Adipocyte (in vitro differentiated cells): ENCODE data around the gene SPINT1.

Experiments
- DNase-seq: peaks from one replicate; pipeline ENCODE4 v3.0.0-alpha.2; 2015; ENCODE audit warnings: low read depth
- H3K27me3 ChIP-seq: replicated peaks from 2 replicates; pipeline ENCODE4 v1.7.0; 2013; ENCODE audit warnings: mild to moderate bottlenecking, low read length, moderate library complexity; ENCODE audit not compliant: control insufficient read depth, insufficient read depth
- H3K36me3 ChIP-seq: 2 replicates; pipeline ENCODE4 v1.7.0; 2013; ENCODE audit warnings: low read length, mild to moderate bottlenecking, moderate library complexity; ENCODE audit not compliant: control insufficient read depth, insufficient read depth, severe bottlenecking
- H3K4me1 ChIP-seq: 2 replicates; pipeline ENCODE4 v1.7.0; 2013; ENCODE audit warnings: mild to moderate bottlenecking, low read length, moderate library complexity; ENCODE audit not compliant: control insufficient read depth, insufficient read depth
- H3K4me3 ChIP-seq: 2 replicates; pipeline ENCODE4 v1.7.0; 2013; ENCODE audit warnings: mild to moderate bottlenecking, low read length, moderate library complexity
- H3K9ac ChIP-seq: 2 replicates; pipeline ENCODE4 v1.7.0; 2013; ENCODE audit warnings: mild to moderate bottlenecking, low read length, moderate library complexity
- H3K9me3 ChIP-seq: 2 replicates; pipeline ENCODE4 v1.7.0; 2013; ENCODE audit warnings: mild to moderate bottlenecking, low read length, moderate library complexity; ENCODE audit not compliant: control insufficient read depth

The SPINT1 gene

DNA sequence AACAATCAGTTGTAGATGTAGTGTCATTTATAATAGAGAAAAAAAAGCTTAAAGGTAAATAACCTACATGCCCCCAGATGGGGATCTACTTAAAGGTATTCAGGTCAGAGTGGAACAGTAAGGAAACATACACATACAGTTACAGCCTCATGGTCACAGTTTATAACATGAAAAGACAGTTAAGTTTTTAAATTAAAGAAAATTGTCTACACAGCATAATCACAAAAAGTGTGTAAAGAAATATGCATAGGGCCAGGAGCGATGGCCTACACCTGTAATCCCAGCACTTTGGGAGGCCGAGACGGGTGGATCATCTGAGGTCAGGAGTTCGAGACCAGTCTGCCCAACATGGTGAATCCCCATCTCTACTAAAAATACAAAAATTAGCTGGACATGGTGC, 23.4 kb downstream of the SPINT1 start:
- Histone ChIP-seq H3K9me3 (no peaks in the 10 kb centered on the region), H3K36me3 (no peaks in the 10 kb centered on the region), H3K27me3 (peaks cover 25% of the 10 kb centered on the region), H3K9ac (no peak overlapping the region), H3K4me1 (peaks cover 6% of the 10 kb centered on the region), H3K4me3 (no peak overlapping the region)
- no peak for DNase-seq

DNA sequence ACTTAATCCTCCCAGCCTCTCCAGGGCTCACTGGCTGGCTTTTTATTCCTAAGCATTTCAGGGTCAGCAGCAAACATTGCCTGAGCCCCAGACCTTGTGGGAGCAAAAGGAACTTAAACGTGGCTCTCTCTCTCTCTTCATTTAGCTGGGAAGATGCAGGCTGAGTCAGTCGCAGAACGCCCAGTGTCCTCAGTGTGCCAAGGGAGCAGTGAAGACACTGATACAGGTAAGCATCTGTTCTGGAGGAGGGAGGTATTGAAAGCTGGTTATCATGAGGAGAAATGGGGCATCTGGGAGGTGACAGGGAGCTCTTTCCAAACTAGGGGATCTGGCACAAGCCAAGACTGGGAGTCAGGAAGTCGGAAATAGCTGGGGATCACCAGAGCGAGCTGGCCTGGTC, 25.8 kb downstream of the SPINT1 start:
- DNase-seq: no peak
- peaks cover 6% of the 10 kb centered on the region for H3K4me1 ChIP-seq
- no peak overlapping the region for H3K4me3 ChIP-seq
- H3K27me3 ChIP-seq: peaks cover 31% of the 10 kb centered on the region
- H3K9me3 ChIP-seq: no peaks in the 10 kb centered on the region
- no peaks in the 10 kb centered on the region for H3K36me3 ChIP-seq
- H3K9ac ChIP-seq: no peak overlapping the region

DNA sequence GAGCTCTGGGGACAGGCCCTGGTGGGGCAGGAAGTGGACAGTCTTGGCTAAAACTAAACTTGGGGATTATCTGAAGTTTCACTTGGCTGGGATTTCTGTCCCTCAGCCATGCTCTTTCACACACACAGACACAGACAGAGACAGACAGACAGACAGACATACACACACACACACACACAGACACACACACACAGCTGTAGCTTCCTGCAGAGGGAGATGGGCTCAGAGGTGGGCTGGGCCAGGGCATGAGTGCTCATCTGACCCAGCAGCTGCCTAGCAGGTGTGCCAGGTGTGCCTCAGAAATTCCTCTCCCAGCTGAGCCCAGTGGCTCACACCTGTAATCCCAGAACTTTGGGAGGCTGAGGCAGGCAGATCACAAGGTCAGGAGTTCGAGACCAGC, 26.9 kb downstream of the SPINT1 start:
- Histone ChIP-seq H3K9ac (no peak overlapping the region), H3K4me1 (peaks cover 6% of the 10 kb centered on the region), H3K9me3 (no peaks in the 10 kb centered on the region), H3K36me3 (no peaks in the 10 kb centered on the region), H3K4me3 (no peak overlapping the region), H3K27me3 (peaks cover 32% of the 10 kb centered on the region)
- no peak for DNase-seq

DNA sequence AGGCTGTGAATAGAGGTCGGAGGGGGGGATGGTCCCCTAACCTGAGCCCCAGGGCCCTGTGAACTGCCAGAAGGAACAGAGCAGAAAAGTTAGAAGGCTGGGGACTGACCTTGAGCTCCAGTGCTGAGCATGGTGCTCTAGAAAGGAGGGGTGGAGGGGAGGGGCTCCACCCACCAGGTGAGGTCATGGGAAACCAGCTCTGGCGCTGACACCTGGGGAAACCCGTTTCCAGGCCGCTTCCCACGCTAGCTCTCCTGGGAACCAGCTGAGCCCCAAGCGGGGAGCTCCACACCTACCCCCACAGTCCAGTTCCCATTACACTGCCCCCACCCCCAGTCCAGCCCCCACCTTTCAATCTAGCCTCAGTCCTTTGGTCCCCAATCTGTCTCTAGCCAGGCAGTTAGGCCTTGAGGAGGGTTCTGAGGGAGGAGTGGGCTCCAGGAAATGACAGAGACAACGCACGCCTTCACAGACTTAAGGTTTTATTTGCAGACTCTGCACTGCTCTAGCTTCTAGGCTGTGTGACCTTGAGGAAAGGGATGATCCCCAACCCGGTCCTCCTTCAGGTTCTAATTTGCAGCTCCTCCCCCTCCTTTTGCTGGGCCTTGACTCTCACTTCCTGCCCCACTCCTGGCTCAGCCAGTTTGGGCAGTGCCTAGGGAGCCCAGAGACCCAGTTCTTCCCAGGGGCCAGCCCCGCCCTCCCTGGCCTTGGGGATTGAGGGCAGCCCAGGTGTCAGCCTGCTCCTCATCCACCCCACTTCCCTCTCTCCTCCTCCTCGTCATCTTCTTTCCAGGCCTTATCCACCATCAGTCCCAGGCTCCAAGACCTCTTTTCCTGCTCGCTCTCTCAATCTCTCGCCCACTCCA, 28.1 kb downstream of the SPINT1 start:
- Histone ChIP-seq H3K4me1 (peaks cover 6% of the 10 kb centered on the region), H3K9ac (no peak overlapping the region), H3K9me3 (no peaks in the 10 kb centered on the region), H3K4me3 (no peak overlapping the region), H3K36me3 (no peaks in the 10 kb centered on the region), H3K27me3 (peaks cover 29% of the 10 kb centered on the region)
- no peak for DNase-seq

DNA sequence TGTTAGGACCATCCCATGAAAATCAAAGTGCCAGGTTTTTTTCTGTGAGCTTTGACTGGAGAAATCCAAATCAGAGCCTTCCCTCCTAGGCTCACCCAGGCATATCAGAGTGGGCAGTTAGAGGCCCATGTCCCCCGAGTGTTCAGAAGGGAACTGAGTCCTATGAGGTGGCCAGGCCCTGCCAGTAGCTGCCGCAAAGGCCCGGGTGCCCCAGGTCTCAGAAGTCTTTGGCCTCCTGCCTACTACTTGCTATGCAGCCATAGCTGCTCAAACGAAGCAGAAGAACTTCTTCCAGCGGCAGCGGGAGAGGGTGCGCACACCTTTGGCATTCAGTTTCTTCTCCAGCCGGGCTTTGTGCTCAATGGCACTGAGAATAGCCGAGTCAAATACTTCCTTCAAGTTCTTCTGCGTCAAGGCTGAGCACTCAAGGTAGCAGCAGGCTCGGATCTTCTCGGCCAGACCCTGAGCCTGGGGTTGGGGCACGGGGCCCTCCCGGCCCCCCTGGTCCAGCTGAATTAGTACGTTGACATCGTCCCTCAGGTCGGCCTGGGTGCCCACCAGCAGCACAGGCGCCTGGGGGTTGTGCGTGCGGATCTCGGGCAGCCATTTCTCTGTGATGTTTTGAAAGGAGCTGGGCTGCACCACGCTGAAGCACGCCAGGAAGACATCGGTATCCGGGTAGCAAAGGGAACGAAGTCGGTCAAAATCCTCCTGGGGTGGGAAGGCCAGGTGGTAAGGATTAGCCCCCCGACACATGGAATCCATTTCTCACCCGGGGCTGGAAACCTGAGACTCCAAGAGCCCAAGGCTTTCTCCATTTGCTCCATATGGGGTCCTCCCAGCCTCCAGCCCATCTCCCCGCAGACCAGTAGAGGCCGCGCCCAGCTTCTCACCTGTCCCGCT, 29.2 kb downstream of the SPINT1 start:
- Histone ChIP-seq H3K9me3 (no peaks in the 10 kb centered on the region), H3K27me3 (peaks cover 28% of the 10 kb centered on the region), H3K9ac (no peak overlapping the region), H3K4me3 (peak overlapping the region; percentile 56), H3K4me1 (peaks cover 6% of the 10 kb centered on the region), H3K36me3 (no peaks in the 10 kb centered on the region)
- DNase-seq: no peak

DNA sequence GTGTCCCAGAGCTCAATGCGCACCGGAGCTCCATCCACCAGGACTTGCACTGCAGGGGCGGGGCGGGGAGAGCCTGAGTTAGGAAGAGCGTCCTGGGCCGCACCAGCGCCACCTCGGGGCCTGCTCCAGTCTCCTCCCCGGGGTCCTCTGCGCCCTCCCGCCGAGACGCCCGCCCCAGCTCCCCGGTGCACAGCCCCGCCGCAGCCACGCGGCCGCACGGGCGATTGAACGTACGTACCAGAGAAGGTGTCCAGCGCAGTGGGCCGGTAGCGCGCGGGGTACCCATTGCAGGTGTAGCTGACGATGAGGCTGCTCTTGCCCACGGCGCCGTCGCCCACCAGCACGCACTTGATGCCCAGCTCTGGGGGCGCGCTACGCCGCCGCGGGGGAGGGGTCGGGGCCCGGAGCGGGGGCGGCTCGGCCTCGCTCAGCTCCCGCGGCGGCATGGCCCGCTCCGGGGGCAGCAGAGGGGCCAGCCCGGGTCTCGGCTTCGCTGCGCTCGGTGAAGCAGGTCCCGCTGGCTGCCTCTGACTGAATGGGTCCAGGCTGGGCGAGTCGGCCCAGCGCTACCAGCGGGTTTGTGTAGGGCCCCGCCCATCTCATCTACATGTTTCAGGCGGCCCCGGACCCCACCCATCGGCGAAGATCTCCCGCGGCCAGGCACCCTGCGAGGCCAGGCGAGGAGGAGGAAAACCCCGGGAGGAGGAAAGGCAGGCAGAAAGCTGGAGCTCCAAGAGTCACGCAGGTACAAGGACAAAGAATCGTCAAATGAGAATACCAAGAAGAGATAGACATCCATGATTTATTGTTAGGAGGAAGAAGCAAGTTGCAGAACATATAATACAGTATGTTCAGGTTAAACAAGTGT, 30.1 kb downstream of the SPINT1 start, which contains the start of gene RHOV:
TSS of gene RHOV (minus strand) at position 541 of the 868 bp plus-strand sequence. CDS start at position 446, 95 bp downstream.
- peak within 1 kb of the TSS; percentile 56 for H3K4me3 ChIP-seq
- no peaks in the 10 kb centered on the region for H3K36me3 ChIP-seq
- peak; percentile 69 for DNase-seq
- H3K9me3 ChIP-seq: no peaks in the 10 kb centered on the region
- H3K27me3 ChIP-seq: peaks cover 28% of the 10 kb centered on the region
- H3K9ac ChIP-seq: no peak within 1 kb of the TSS
- H3K4me1 ChIP-seq: peaks cover 6% of the 10 kb centered on the region

DNA sequence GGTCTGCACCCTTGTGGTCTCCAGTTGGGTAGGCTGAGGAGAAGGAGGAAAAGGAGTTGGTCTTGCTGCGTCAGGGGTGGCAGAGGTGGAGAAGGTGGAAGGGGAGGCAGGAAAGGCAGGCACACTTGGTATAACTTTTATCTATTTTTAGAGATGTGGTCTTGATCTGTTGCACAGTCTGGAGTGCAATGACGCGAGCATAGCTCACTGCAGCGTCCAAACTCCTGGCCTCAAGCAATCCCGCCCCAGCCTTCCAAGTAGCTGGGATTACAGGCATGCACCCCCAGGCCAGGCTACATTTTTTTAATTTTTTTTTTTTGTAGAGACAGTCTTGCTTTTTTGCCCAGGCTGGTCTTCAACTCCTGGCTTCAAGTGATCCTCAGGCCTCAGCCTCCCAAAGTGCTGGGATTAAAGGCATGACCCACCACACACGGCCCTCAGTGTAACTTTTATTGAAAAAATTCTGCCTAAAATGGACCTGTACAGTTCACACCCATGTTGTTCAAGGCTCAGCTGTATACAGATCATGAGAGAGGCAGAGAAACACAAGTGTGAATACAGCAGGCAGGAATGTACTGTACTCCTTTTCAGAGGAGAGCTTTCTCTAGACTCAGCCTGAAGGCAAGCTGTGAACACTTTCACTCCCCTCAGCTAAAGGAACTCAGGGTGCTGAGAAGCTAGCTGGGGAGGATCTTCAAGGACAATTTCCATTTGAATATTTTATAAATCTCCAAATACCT, 32.3 kb downstream of the SPINT1 start:
- Histone ChIP-seq H3K4me1 (no peaks in the 10 kb centered on the region), H3K9me3 (no peaks in the 10 kb centered on the region), H3K4me3 (no peak overlapping the region), H3K27me3 (peaks cover 27% of the 10 kb centered on the region), H3K36me3 (no peaks in the 10 kb centered on the region), H3K9ac (no peak overlapping the region)
- peak; percentile 24 for DNase-seq

DNA sequence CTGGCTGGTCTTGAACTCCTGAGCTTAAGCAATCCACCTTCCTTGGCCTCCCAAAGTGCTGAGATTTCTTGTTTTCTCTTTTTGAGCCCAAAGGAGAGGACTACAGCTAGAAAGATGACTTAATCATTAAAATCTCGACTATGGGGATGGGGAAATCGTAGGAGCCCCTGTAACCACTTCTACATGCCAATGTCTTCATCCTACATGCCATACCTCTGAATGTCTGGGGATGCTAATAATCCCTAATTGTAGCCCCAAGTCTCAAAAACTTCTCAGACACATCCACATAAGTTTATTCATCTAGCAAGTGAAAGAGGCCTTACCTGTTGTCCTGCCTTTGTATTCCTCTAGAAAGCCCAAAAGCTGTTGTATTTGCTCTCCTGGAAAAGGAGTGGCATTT, 33.8 kb downstream of the SPINT1 start:
- Histone ChIP-seq H3K36me3 (no peaks in the 10 kb centered on the region), H3K27me3 (peaks cover 15% of the 10 kb centered on the region), H3K9ac (no peak overlapping the region), H3K4me3 (no peak overlapping the region), H3K4me1 (no peaks in the 10 kb centered on the region), H3K9me3 (no peaks in the 10 kb centered on the region)
- no peak for DNase-seq

- no peak overlapping the region for H3K9ac ChIP-seq
- no peaks in the 10 kb centered on the region for H3K9me3 ChIP-seq
- no peak for DNase-seq
- H3K27me3 ChIP-seq: peaks cover 6% of the 10 kb centered on the region
- H3K36me3 ChIP-seq: no peaks in the 10 kb centered on the region
- no peaks in the 10 kb centered on the region for H3K4me1 ChIP-seq
- no peak overlapping the region for H3K4me3 ChIP-seq
Measured at GRCh38 chr15:40878785-40879184, 34.9 kb downstream of the SPINT1 start.

GRCh38 chr15:40879609-40880008, 35.8 kb downstream of the SPINT1 start:
- Histone ChIP-seq H3K36me3 (no peaks in the 10 kb centered on the region), H3K4me1 (no peaks in the 10 kb centered on the region), H3K9me3 (no peaks in the 10 kb centered on the region), H3K9ac (no peak overlapping the region), H3K27me3 (peaks cover under 1% of the 10 kb centered on the region), H3K4me3 (no peak overlapping the region)
- DNase-seq: no peak
